NB4 (cell line): ENCODE data around the gene NSFL1C.

Source experiments
- CTCF ChIP-seq: IDR thresholded peaks from one replicate; pipeline ENCODE4 v1.5.1; 2012; ENCODE audit warnings: low read depth, low read length
- MAX ChIP-seq: IDR thresholded peaks from 2 replicates; pipeline ENCODE4 v1.6.1; 2011; ENCODE audit warnings: low read depth, low read length

DNA sequence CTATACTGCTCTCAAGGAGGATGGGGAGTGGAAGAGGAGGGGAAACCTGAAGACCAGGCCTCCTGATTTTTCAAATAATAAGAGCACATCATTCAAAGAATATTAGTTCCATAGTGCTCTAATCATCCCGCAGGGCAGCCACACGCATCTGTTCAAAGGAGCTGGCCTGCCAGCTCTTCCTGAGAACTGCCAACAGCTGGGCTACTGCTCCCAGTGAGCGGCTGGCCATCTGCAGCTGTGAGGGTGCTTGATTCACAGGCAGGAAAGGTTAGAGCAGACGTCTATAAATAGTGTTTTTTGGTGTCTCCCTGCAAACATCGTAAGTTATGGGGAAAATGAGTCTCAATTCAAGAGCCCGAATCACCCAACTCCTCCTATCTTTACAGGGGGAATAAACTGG, 17.3 kb downstream of the NSFL1C start:
- TF ChIP-seq MAX = no peak
- no peak for TF ChIP-seq CTCF
